ENCODE measurements around the gene RABGAP1. TPM values are rescaled to one million over a fixed set of nuclear protein-coding genes. Genes with fewer than 3 reads are reported as not detected.

Gene RABGAP1
- total and polyA plus RNA-seq, 2 experiments from 2014 or later, result 8.5 to 33.9 TPM

DNA sequence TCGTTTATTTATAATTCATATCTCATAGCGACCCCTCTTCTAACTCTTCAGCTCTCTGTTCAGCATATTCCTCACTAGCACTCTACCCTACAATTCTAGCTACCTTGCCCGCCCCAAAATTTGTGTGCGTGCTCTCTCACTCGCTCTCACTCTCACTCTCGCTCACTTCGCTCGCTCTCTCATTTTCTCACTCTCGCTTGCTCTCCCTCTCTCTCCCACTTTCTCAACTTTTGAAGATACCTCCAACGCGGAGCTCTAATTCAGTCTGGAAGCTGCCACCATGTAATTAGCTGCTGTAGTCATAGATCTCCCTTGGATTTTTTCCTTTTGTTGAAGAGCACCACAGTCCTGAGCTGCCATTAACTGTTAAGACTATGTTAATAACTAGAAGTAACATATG, 123.1 kb downstream of the RABGAP1 start (continued):
- TF ChIP-seq, protein P1, sequence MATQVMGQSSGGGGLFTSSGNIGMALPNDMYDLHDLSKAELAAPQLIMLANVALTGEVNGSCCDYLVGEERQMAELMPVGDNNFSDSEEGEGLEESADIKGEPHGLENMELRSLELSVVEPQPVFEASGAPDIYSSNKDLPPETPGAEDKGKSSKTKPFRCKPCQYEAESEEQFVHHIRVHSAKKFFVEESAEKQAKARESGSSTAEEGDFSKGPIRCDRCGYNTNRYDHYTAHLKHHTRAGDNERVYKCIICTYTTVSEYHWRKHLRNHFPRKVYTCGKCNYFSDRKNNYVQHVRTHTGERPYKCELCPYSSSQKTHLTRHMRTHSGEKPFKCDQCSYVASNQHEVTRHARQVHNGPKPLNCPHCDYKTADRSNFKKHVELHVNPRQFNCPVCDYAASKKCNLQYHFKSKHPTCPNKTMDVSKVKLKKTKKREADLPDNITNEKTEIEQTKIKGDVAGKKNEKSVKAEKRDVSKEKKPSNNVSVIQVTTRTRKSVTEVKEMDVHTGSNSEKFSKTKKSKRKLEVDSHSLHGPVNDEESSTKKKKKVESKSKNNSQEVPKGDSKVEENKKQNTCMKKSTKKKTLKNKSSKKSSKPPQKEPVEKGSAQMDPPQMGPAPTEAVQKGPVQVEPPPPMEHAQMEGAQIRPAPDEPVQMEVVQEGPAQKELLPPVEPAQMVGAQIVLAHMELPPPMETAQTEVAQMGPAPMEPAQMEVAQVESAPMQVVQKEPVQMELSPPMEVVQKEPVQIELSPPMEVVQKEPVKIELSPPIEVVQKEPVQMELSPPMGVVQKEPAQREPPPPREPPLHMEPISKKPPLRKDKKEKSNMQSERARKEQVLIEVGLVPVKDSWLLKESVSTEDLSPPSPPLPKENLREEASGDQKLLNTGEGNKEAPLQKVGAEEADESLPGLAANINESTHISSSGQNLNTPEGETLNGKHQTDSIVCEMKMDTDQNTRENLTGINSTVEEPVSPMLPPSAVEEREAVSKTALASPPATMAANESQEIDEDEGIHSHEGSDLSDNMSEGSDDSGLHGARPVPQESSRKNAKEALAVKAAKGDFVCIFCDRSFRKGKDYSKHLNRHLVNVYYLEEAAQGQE (IDR thresholded peaks at IDR 0.05; ENCODE audit: unreplicated experiment), result no peak
- no peak for TF ChIP-seq NANOG (IDR thresholded peaks at IDR 0.05; ENCODE audit: borderline replicate concordance)

DNA sequence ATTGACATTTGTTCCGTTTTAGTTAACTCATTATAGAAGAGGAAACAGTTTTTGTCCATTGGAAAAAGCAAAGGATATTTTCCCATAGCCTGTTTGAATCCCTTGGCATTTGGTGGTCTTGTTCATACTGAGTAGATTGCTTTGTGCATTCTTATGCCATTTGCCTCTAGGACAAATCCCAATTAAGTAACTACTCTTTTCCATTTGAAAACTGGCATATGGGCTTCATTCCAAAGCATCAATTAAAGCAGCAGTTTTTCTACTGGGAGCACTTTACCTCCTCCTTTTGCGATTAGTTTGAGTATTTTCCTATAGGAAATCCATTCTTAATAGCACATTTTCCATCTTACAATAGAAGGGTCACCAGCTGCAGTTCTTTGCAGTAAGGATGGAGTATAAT, 123.9 kb downstream of the RABGAP1 start:
- ATAC-seq, result no peak
- H3K79me2 ChIP-seq (replicated peaks; ENCODE audit: insufficient read depth), result no peaks in the 10 kb centered on the region
- no peak overlapping the region for H3K4me2 ChIP-seq
- H3K36me3 ChIP-seq (ENCODE audit: insufficient read depth), result peaks cover 19% of the 10 kb centered on the region
- no peak overlapping the region for H3K4me3 ChIP-seq
- Mint-ChIP-seq H3K4me1 (peaks cover 4% of the 10 kb centered on the region), H3K4me3 (no peak overlapping the region), H3K36me3 (ENCODE audit: low read depth) (peaks cover 24% of the 10 kb centered on the region), H3K27ac (no peak overlapping the region), H3K27me3 (ENCODE audit: insufficient read depth, low read depth, poor library complexity) (peaks cover 2% of the 10 kb centered on the region), H3K9me3 (no peaks in the 10 kb centered on the region)
- H3K27me3 ChIP-seq (ENCODE audit: insufficient read depth), result no peaks in the 10 kb centered on the region
- no peak overlapping the region for H3K27ac ChIP-seq (ENCODE audit: low read depth)
- no peak for DNase-seq (ENCODE audit: low spot score)
- H2AFZ ChIP-seq, result no peak overlapping the region
- H3K4me1 ChIP-seq (ENCODE audit: insufficient read depth), result peaks cover 10% of the 10 kb centered on the region; the same call in 1 of the 2 replicates
- H3F3A ChIP-seq (replicated peaks; ENCODE audit: low read depth), result no peaks in the 10 kb centered on the region
- no peaks in the 10 kb centered on the region for H3K9me2 ChIP-seq (ENCODE audit: insufficient read depth)
- H4K20me1 ChIP-seq (replicated peaks; ENCODE audit: insufficient read depth), result no peaks in the 10 kb centered on the region; the same call in 1 of the 2 replicates
- no peak for TF ChIP-seq CREB1 (CRISPR knock-in tag; IDR thresholded peaks at IDR 0.05; ENCODE audit: low read depth)
- TF ChIP-seq STAT1 (IDR thresholded peaks at IDR 0.05; ENCODE audit: unreplicated experiment), result no peak
- no peak for TF ChIP-seq EZH2 (IDR thresholded peaks at IDR 0.05; ENCODE audit: low read depth, unreplicated experiment)
- TF ChIP-seq NANOG (IDR thresholded peaks at IDR 0.05; ENCODE audit: borderline replicate concordance), result no peak
- no peak for TF ChIP-seq ZNF331 (CRISPR knock-in tag; IDR thresholded peaks at IDR 0.05; ENCODE audit: low read depth)
- TF ChIP-seq, protein P2, sequence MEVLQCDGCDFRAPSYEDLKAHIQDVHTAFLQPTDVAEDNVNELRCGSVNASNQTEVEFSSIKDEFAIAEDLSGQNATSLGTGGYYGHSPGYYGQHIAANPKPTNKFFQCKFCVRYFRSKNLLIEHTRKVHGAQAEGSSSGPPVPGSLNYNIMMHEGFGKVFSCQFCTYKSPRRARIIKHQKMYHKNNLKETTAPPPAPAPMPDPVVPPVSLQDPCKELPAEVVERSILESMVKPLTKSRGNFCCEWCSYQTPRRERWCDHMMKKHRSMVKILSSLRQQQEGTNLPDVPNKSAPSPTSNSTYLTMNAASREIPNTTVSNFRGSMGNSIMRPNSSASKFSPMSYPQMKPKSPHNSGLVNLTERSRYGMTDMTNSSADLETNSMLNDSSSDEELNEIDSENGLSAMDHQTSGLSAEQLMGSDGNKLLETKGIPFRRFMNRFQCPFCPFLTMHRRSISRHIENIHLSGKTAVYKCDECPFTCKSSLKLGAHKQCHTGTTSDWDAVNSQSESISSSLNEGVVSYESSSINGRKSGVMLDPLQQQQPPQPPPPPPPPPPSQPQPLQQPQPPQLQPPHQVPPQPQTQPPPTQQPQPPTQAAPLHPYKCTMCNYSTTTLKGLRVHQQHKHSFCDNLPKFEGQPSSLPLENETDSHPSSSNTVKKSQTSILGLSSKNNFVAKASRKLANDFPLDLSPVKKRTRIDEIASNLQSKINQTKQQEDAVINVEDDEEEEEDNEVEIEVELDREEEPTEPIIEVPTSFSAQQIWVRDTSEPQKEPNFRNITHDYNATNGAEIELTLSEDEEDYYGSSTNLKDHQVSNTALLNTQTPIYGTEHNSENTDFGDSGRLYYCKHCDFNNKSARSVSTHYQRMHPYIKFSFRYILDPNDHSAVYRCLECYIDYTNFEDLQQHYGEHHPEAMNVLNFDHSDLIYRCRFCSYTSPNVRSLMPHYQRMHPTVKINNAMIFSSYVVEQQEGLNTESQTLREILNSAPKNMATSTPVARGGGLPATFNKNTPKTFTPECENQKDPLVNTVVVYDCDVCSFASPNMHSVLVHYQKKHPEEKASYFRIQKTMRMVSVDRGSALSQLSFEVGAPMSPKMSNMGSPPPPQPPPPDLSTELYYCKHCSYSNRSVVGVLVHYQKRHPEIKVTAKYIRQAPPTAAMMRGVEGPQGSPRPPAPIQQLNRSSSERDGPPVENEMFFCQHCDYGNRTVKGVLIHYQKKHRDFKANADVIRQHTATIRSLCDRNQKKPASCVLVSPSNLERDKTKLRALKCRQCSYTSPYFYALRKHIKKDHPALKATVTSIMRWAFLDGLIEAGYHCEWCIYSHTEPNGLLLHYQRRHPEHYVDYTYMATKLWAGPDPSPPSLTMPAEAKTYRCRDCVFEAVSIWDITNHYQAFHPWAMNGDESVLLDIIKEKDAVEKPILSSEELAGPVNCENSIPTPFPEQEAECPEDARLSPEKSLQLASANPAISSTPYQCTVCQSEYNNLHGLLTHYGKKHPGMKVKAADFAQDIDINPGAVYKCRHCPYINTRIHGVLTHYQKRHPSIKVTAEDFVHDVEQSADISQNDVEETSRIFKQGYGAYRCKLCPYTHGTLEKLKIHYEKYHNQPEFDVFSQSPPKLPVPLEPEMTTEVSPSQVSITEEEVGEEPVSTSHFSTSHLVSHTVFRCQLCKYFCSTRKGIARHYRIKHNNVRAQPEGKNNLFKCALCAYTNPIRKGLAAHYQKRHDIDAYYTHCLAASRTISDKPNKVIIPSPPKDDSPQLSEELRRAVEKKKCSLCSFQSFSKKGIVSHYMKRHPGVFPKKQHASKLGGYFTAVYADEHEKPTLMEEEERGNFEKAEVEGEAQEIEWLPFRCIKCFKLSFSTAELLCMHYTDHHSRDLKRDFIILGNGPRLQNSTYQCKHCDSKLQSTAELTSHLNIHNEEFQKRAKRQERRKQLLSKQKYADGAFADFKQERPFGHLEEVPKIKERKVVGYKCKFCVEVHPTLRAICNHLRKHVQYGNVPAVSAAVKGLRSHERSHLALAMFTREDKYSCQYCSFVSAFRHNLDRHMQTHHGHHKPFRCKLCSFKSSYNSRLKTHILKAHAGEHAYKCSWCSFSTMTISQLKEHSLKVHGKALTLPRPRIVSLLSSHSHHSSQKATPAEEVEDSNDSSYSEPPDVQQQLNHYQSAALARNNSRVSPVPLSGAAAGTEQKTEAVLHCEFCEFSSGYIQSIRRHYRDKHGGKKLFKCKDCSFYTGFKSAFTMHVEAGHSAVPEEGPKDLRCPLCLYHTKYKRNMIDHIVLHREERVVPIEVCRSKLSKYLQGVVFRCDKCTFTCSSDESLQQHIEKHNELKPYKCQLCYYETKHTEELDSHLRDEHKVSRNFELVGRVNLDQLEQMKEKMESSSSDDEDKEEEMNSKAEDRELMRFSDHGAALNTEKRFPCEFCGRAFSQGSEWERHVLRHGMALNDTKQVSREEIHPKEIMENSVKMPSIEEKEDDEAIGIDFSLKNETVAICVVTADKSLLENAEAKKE (CRISPR knock-in tag; IDR thresholded peaks at IDR 0.05), result no peak
- TF ChIP-seq ZNF114 (CRISPR knock-in tag; IDR thresholded peaks at IDR 0.05), result no peak
- no peak for TF ChIP-seq POLR2AphosphoS5 (IDR thresholded peaks at IDR 0.05; ENCODE audit: low read depth)
- no peak for TF ChIP-seq JUNB (IDR thresholded peaks at IDR 0.05; ENCODE audit: unreplicated experiment)
- TF ChIP-seq, protein P1 (IDR thresholded peaks at IDR 0.05; ENCODE audit: unreplicated experiment), result no peak
- TF ChIP-seq EZH2phosphoT487 (IDR thresholded peaks at IDR 0.05; ENCODE audit: unreplicated experiment), result no peak

Measured in GM23338 (cell line).